GM18858 (cell line): ENCODE results near the gene NCL.
"Not testable (repeated sequence)": the region's sequence is repeated elsewhere in the genome, so short reads cannot be mapped to it uniquely, and the experiment has no call there.

Experiments
- ATAC-seq: cut with Tn5 transposase; IDR thresholded peaks from one replicate; pipeline ENCODE4 v1.9.1; 2021; ENCODE audit not compliant: unreplicated experiment

The NCL gene

GRCh38 chr2:231407686-231408085, 56.6 kb downstream of the NCL start:
- ATAC-seq = not testable (repeated sequence)

GRCh38 chr2:231405601-231406367, 58.5 kb downstream of the NCL start:
- ATAC-seq = not testable (repeated sequence)

- not testable (repeated sequence) for ATAC-seq
Observed at GRCh38 chr2:231404183-231404578, 60.1 kb downstream of the NCL start.
